ENCODE results near the gene CCDC91.

- TF ChIP-seq CTCF (IDR thresholded peaks at IDR 0.05; ENCODE audit: insufficient read depth, low read length) (no peak), POLR2AphosphoS5 (IDR thresholded peaks at IDR 0.05; ENCODE audit: low read depth) (no peak)
Measured at GRCh38 chr12:28355161-28355560, 164.9 kb downstream of the CCDC91 start.
